ENCODE results near the gene PRSS21.

The PRSS21 gene

DNA sequence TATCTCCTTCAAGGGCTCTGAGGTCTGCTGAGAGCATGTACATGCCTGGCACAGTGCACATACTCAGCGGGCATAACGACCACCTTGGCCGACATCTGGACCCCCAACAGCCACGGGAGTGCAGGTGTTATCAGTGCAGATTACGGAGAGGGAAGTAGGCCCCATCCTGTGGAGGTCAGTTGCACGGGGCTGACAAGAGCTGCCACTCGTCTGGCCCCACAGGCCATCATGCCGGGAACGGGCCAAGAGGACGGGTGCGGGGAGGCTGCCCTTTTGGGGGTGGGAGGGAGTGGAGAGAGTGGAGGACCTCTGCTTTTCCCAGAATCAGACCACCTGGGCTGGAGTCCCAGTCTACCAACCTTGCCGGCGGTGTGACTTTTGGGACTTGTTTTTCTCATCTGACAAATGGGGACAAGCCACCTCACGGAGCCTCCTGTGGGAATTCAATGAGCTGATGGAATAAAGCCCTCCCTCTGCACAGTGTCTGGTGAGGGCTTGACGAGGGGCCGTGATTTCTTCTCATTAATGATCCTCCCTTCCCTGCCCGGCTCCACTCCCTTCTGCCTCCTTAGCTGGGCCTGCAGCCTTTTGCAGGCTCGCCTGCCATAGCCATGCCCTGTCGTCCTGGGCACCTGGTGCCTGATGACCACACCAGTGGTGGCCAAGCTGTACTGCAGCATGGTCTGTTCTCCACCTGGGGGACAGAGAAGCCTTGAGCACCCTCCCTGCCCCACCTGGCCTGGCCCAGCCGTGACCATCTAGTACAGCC lies 34.3 kb upstream of the PRSS21 start:
- no peak for DNase-seq (ENCODE audit: low read depth)
- TF ChIP-seq, protein P1, sequence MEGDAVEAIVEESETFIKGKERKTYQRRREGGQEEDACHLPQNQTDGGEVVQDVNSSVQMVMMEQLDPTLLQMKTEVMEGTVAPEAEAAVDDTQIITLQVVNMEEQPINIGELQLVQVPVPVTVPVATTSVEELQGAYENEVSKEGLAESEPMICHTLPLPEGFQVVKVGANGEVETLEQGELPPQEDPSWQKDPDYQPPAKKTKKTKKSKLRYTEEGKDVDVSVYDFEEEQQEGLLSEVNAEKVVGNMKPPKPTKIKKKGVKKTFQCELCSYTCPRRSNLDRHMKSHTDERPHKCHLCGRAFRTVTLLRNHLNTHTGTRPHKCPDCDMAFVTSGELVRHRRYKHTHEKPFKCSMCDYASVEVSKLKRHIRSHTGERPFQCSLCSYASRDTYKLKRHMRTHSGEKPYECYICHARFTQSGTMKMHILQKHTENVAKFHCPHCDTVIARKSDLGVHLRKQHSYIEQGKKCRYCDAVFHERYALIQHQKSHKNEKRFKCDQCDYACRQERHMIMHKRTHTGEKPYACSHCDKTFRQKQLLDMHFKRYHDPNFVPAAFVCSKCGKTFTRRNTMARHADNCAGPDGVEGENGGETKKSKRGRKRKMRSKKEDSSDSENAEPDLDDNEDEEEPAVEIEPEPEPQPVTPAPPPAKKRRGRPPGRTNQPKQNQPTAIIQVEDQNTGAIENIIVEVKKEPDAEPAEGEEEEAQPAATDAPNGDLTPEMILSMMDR (IDR thresholded peaks at IDR 0.05; ENCODE audit: control insufficient read depth, extremely low read depth, insufficient read depth) = no peak

DNA sequence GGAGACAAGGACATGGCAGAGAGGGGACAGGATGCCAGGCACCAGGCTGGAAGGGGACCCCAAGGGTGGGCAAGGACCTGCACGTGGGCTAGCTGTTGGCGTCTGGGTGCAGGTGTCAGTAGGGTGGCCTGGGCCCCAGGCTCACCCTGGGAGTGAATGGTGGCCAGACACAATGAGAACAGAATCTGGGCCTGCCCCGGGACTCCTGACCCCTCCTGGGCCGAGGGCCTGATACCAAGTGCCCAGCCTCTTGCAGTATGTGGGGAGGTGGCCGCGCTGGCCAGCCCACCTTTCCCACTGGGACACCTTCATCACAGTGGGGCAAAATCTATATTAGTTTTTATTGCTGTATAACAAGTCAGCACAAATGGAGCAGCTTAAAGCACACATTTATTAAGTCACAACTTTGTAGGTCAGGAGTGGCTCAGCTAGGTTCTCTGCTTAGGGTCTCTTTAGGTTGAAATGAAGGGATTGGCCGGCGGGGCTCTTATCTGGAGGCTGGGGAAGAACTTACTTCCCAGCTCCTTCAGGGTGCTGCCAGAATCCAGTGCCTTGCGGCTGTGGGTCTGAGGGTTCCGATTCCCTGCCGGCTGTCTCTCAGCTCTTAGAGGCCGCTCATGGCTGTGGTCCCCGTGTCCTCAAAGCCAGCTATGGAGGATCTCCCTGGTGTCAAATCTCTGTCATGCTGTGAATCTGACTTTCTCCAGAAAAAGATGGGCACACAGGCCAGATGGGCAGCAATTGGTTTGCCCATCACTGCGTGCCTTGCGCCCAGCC lies 33.3 kb upstream of the PRSS21 start:
- TF ChIP-seq, protein P1 (IDR thresholded peaks at IDR 0.05; ENCODE audit: control insufficient read depth, extremely low read depth, insufficient read depth) = no peak
- no peak for DNase-seq (ENCODE audit: low read depth)
- no peak overlapping the region for H3K4me3 ChIP-seq (ENCODE audit: low read depth, low read length)

More for the DNA sequence above, 34.3 kb upstream of the PRSS21 start:
- H3K4me3 ChIP-seq (ENCODE audit: low read depth, low read length) = no peak overlapping the region

DNA sequence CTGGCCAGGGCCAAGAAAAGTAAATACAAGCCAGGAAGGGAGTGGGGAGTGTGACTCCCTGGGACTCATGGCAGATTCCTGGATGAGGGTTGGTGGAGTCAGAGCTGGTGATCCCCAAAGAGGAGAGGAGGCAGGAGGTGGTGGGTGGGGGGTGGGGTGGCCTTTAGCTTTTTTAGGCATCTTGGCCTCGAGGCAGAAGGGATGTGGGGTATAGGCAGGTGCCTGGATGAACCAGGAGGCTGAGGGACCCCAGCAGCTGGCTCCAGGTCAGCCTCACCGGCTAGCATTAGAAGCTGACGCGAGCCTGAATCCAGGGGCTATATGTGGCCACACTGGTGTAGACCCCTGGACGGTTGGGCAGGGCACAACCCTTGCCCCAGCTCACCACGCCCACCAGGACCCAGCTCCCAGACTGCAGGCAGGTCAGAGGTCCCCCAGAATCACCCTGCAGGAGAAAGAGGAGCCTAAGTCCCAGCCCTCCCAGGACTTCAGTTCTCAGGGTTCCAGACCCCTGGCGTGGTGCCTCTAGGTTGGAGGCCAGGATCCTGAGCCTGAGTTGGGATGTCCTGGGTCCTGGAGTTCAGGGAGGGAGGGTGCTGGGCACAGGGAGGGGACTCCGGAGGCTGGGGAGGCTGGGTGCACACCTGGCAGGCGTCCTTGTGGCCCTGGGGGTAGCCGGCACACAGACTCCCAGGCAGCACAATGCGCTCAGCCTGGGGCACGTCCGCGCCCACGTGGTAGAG lies 32.5 kb upstream of the PRSS21 start:
- no peak for DNase-seq (ENCODE audit: low read depth)
- TF ChIP-seq, protein P1 (IDR thresholded peaks at IDR 0.05; ENCODE audit: control insufficient read depth, extremely low read depth, insufficient read depth) = no peak
- no peak overlapping the region for H3K4me3 ChIP-seq (ENCODE audit: low read depth, low read length)

DNA sequence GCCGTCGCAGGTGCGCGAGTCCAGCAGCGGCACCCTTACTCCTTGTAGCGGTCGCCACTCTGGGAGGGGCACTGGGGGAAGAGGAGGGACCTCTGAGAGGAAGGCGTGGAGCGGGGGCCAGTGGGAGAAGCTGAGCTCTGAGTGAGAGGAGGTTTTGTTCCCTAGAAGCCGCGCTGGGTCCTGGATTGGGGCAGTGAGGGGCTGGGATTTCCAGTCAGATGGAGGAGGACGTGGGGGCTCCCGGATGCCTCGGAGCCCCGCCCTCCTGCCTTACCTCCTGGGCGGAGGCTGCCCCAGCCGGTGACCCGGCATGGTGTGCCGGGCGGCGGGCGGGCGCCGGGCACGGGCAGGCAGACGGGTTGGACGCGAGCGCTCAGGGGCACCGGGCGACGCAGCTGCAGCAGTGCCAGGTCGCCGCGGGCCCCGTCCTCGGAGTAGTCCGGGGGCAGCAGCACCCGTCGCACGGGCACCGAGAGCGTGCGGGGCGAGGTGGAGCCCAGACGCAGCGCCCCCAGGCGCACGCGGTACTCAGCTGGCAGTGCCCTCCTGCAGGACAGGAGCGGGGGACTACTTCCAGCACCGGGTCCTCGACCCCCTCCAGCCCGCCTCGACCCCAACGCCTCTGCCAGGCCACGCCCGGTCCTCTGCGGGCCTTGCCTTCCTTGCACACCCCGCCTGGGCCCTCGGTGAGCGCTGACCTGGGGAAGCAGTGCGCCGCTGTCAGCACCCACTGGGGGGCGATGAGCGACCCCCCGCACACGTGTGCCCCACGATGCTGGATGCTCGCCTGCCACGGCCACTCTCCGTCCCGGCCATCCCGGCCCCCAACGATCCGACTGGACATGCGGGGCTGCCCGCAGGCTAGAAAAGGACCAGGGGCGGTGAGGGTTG lies 31.7 kb upstream of the PRSS21 start:
- H3K4me3 ChIP-seq (ENCODE audit: low read depth, low read length) = no peak overlapping the region
- TF ChIP-seq, protein P1 (IDR thresholded peaks at IDR 0.05; ENCODE audit: control insufficient read depth, extremely low read depth, insufficient read depth) = peak; percentile 17; the same call in 1 of the 2 replicates
- no peak for DNase-seq (ENCODE audit: low read depth)

DNA sequence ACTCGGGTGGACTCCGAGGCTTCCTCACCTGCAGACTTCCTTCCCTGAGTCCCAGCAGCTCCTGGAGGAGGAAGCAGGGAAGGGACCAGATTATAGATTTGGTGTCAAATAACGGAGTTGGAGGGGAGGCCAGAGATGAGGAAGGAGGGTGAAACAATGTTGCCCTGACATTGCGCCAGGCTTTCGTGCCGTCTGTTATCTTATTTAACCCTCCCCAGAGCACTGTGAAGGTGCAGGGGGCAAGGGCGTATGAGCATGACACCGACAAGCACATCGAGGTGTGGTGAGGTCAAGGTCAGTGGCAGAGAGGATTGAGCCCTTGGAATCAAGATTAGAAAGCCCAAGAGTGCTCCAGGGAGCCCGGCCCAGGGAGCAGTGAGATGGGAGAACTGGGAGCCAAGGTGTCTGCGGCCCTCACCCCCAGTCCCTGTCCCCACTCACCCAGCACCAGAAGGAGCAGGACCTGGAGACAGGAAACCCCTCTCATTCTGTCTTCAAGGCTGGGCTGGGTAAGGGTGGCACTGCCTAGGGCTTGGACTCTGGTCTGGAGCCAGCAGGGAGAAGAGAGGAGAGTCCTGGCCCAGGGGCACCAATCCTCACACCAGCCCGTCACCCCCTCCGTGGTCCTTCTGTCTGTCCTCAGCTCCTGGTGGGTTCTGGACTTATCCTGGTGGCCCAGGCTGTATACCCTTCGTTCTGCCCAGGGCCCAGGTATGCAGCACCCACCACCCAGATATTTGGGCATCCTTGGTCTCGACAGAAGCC lies 30.8 kb upstream of the PRSS21 start:
- no peak for DNase-seq (ENCODE audit: low read depth)
- TF ChIP-seq, protein P1 (IDR thresholded peaks at IDR 0.05; ENCODE audit: control insufficient read depth, extremely low read depth, insufficient read depth) = no peak
- H3K4me3 ChIP-seq (ENCODE audit: low read depth, low read length) = no peak overlapping the region
